Measurements from ENCODE around the gene CTBP2. TPM values are rescaled to one million over a fixed set of nuclear protein-coding genes. Genes with fewer than 3 reads are reported as not detected.

Gene CTBP2
- total and polyA plus RNA-seq, 2 of the 13 experiments (the other 11 are each of a cell fraction or from before 2014, with no cell fraction given), result 0.08 TPM; not detected in 1

DNA sequence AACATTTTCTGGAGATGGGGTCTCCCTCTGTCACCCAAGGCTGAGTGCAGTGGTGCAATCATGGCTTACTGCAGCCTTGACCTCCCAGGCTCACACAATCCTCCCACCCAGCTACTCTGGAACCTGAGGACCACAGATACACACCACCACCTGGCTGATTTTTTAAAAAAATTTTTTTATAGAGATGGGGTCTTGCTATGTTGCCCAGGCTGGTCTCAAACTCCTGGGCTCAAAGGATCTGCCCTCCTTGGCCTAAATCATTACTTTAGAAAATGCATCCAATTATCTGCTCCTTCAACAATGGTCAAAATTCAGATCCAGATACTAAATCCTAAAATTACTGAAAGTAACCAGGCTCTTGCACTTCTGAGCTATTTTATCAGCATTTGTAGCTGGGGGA, 55.2 kb downstream of the CTBP2 start:
- H3K27ac ChIP-seq (ENCODE audit: extremely low read length, insufficient read depth, low read length), result no peak overlapping the region
- H3K79me2 ChIP-seq (ENCODE audit: insufficient read depth, low read length), result no peaks in the 10 kb centered on the region
- H2AFZ ChIP-seq (ENCODE audit: low read length), result no peak overlapping the region
- no peak for FAIRE-seq
- in situ Hi-C loops (cut with HindIII; ENCODE audit: extremely low pct_ligation_motif_present, low pct_unique_long_range_greater_than_20kb), result no loop called here
- TF ChIP-seq FOXK1 (CRISPR knock-in tag; IDR thresholded peaks at IDR 0.05; ENCODE audit: borderline replicate concordance, low read depth), result no peak
- no peak for TF ChIP-seq ZNF75D (CRISPR knock-in tag; IDR thresholded peaks at IDR 0.05; ENCODE audit: borderline replicate concordance)
- H3K9ac ChIP-seq (ENCODE audit: insufficient read depth, low read depth, low read length), result no peak overlapping the region
- ChIA-PET POLR2A (no interaction called here), CTCF (ENCODE audit: low intra/inter-chr PET ratio, low total read pairs) (no interaction called here)
- DNase-seq (ENCODE audit: low spot score), result no peak
- H3K27me3 ChIP-seq (ENCODE audit: control insufficient read depth in 1 of 2, insufficient read depth in 2 of 2, low read length in 2 of 2), result peaks cover 2 to 31% of the 10 kb centered on the region in 2 experiments; a peak in 3 of 5 replicates
- H3K4me3 ChIP-seq (replicated peaks in 1 of 3; ENCODE audit: insufficient read depth in 1 of 3, low read depth in 2 of 3, low read length in 3 of 3), result no peak overlapping the region
- BruUV-seq (replicated peaks), result no TSS peak
- ATAC-seq, result no peak
- intact Hi-C loops (cut with micrococcal nuclease; ENCODE audit: unreplicated experiment), result no loop called here
- H3K4me2 ChIP-seq (ENCODE audit: low read depth, low read length), result no peak overlapping the region
- H4K20me1 ChIP-seq (ENCODE audit: insufficient read depth, low read length), result no peaks in the 10 kb centered on the region
- H3K9me3 ChIP-seq (ENCODE audit: low read length), result peaks cover 13% of the 10 kb centered on the region; the same call in 1 of the 2 replicates
- H3K4me1 ChIP-seq (ENCODE audit: insufficient read depth, low read length), result 0 out of 2 replicates have a peak, but pooled peaks cover 12% of the 10 kb centered on the region
- no peaks in the 10 kb centered on the region for H3K36me3 ChIP-seq (replicated peaks in 1 of 2; ENCODE audit: control insufficient read depth in 1 of 2, insufficient read depth in 2 of 2, low read length in 2 of 2)

DNA sequence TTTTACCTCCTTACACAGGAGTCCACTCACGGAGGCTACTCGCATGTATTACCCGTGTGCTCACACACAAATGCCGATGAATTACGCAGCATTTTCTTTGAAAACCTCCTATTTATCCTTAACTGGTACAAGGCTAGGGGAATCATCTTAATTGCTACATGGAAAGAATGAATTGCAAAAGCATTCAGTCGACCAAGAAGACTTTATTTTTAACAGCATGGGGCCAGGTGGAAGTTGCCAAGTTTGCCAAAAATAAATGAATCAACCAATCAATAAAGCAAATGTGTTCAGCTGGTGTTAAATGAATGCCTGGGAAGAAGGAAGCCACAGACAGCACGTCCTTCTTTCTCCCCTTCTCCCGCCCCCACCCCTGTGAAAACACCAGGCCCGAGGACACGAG, 55.8 kb downstream of the CTBP2 start:
- no peak for ATAC-seq
- intact Hi-C loops (cut with micrococcal nuclease; ENCODE audit: unreplicated experiment), result no loop called here
- TF ChIP-seq ZBTB38 (CRISPR knock-in tag; IDR thresholded peaks at IDR 0.05), result no peak
- no peak for TF ChIP-seq ZNF891 (CRISPR knock-in tag; IDR thresholded peaks at IDR 0.05)
- no peak for TF ChIP-seq ZNF879 (CRISPR knock-in tag; IDR thresholded peaks at IDR 0.05)
- no peak for TF ChIP-seq NFKB2 (CRISPR knock-in tag; IDR thresholded peaks at IDR 0.05; ENCODE audit: borderline replicate concordance)
- TF ChIP-seq, protein P1, sequence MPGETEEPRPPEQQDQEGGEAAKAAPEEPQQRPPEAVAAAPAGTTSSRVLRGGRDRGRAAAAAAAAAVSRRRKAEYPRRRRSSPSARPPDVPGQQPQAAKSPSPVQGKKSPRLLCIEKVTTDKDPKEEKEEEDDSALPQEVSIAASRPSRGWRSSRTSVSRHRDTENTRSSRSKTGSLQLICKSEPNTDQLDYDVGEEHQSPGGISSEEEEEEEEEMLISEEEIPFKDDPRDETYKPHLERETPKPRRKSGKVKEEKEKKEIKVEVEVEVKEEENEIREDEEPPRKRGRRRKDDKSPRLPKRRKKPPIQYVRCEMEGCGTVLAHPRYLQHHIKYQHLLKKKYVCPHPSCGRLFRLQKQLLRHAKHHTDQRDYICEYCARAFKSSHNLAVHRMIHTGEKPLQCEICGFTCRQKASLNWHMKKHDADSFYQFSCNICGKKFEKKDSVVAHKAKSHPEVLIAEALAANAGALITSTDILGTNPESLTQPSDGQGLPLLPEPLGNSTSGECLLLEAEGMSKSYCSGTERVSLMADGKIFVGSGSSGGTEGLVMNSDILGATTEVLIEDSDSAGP (CRISPR knock-in tag; IDR thresholded peaks at IDR 0.05; ENCODE audit: borderline replicate concordance), result no peak
- TF ChIP-seq ZNF180 (CRISPR knock-in tag; IDR thresholded peaks at IDR 0.05; ENCODE audit: borderline replicate concordance, low read depth), result no peak
- TF ChIP-seq, protein P2, sequence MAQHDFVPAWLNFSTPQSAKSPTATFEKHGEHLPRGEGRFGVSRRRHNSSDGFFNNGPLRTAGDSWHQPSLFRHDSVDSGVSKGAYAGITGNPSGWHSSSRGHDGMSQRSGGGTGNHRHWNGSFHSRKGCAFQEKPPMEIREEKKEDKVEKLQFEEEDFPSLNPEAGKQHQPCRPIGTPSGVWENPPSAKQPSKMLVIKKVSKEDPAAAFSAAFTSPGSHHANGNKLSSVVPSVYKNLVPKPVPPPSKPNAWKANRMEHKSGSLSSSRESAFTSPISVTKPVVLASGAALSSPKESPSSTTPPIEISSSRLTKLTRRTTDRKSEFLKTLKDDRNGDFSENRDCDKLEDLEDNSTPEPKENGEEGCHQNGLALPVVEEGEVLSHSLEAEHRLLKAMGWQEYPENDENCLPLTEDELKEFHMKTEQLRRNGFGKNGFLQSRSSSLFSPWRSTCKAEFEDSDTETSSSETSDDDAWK (CRISPR knock-in tag; IDR thresholded peaks at IDR 0.05), result no peak
- TF ChIP-seq ZNF878 (CRISPR knock-in tag; IDR thresholded peaks at IDR 0.05), result no peak
- TF ChIP-seq SRF (IDR thresholded peaks at IDR 0.05; ENCODE audit: low read depth, low read length), result no peak
- TF ChIP-seq, protein P3, sequence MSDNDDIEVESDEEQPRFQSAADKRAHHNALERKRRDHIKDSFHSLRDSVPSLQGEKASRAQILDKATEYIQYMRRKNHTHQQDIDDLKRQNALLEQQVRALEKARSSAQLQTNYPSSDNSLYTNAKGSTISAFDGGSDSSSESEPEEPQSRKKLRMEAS (IDR thresholded peaks at IDR 0.05), result no peak
- TF ChIP-seq, protein P4, sequence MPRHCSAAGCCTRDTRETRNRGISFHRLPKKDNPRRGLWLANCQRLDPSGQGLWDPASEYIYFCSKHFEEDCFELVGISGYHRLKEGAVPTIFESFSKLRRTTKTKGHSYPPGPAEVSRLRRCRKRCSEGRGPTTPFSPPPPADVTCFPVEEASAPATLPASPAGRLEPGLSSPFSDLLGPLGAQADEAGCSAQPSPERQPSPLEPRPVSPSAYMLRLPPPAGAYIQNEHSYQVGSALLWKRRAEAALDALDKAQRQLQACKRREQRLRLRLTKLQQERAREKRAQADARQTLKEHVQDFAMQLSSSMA (CRISPR knock-in tag; IDR thresholded peaks at IDR 0.05), result no peak
- no peak for TF ChIP-seq FLYWCH1 (CRISPR knock-in tag; IDR thresholded peaks at IDR 0.05)
- TF ChIP-seq, protein P5, sequence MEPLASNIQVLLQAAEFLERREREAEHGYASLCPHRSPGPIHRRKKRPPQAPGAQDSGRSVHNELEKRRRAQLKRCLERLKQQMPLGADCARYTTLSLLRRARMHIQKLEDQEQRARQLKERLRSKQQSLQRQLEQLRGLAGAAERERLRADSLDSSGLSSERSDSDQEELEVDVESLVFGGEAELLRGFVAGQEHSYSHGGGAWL (CRISPR knock-in tag; IDR thresholded peaks at IDR 0.05), result no peak
- no peak for TF ChIP-seq ZMYM3 (CRISPR knock-in tag; IDR thresholded peaks at IDR 0.05)

More for the DNA sequence above, 55.8 kb downstream of the CTBP2 start:
- ChIA-PET CTCF (ENCODE audit: low intra/inter-chr PET ratio, low total read pairs) (no interaction called here), POLR2A (no interaction called here)
- in situ Hi-C loops (cut with HindIII; ENCODE audit: extremely low pct_ligation_motif_present, low pct_unique_long_range_greater_than_20kb), result no loop called here
- Histone ChIP-seq H3K36me3 (replicated peaks in 1 of 2; ENCODE audit: control insufficient read depth in 1 of 2, insufficient read depth in 2 of 2, low read length in 2 of 2) (no peaks in the 10 kb centered on the region), H2AFZ (ENCODE audit: low read length) (no peak overlapping the region), H3K4me1 (ENCODE audit: insufficient read depth, low read length) (0 out of 2 replicates have a peak, but pooled peaks cover 12% of the 10 kb centered on the region), H3K4me3 (replicated peaks in 1 of 3; ENCODE audit: insufficient read depth in 1 of 3, low read depth in 2 of 3, low read length in 3 of 3) (no peak overlapping the region), H3K27me3 (ENCODE audit: control insufficient read depth in 1 of 2, insufficient read depth in 2 of 2, low read length in 2 of 2) (peaks cover 2 to 29% of the 10 kb centered on the region in 2 experiments; a peak in 3 of 5 replicates), H3K79me2 (ENCODE audit: insufficient read depth, low read length) (no peaks in the 10 kb centered on the region), H4K20me1 (ENCODE audit: insufficient read depth, low read length) (no peaks in the 10 kb centered on the region), H3K4me2 (ENCODE audit: low read depth, low read length) (no peak overlapping the region), H3K27ac (ENCODE audit: extremely low read length, insufficient read depth, low read length) (no peak overlapping the region), H3K9ac (ENCODE audit: insufficient read depth, low read depth, low read length) (no peak overlapping the region), H3K9me3 (ENCODE audit: low read length) (peaks cover 13% of the 10 kb centered on the region; the same call in 1 of the 2 replicates)
- FAIRE-seq, result no peak
- 40% methylated on average over 10 of the region's 10 CpGs for WGBS (ENCODE audit: low lambda C conversion rate)
- no TSS peak for BruUV-seq (replicated peaks)
- DNase-seq (ENCODE audit: low spot score), result no peak

Measured in HepG2 (cell line).